ENCODE results near the gene IL22RA1. TPM values are rescaled to one million over a fixed set of nuclear protein-coding genes. Genes with fewer than 3 reads are reported as not detected.

Gene IL22RA1
- polyA plus RNA-seq, 1 donor from 2014 or later: not detected

- Histone ChIP-seq H3K4me2 (ENCODE audit: low read length) (no peak overlapping the region), H3K36me3 (ENCODE audit: insufficient read depth, low read length) (no peaks in the 10 kb centered on the region), H3K9ac (ENCODE audit: low read length) (no peak overlapping the region), H3K79me2 (replicated peaks; ENCODE audit: insufficient read depth, low read length) (no peaks in the 10 kb centered on the region), H2AFZ (ENCODE audit: low read depth, low read length) (no peak overlapping the region), H3K4me3 (ENCODE audit: low read length) (no peak overlapping the region), H3F3A (ENCODE audit: insufficient read depth, low read length, poor library complexity, severe bottlenecking) (no peaks in the 10 kb centered on the region), H3K9me2 (ENCODE audit: insufficient read depth, low read length) (no peaks in the 10 kb centered on the region), H3K9me3 (ENCODE audit: low read length) (no peaks in the 10 kb centered on the region), H3K27ac (ENCODE audit: low read length) (no peak overlapping the region), H4K20me1 (ENCODE audit: insufficient read depth) (no peaks in the 10 kb centered on the region), H3K27me3 (ENCODE audit: insufficient read depth, low read depth, low read length) (no peaks in the 10 kb centered on the region)
- TF ChIP-seq REST (IDR thresholded peaks at IDR 0.05; ENCODE audit: borderline replicate concordance) (no peak), SMC3 (conservative IDR thresholded peaks at IDR 0.05; ENCODE audit: poor library complexity) (no peak), POLR2AphosphoS5 (IDR thresholded peaks at IDR 0.05) (no peak), CTCF (IDR thresholded peaks at IDR 0.05; ENCODE audit: poor library complexity, severe bottlenecking) (no peak), EP300 (conservative IDR thresholded peaks at IDR 0.05; ENCODE audit: poor library complexity, severe bottlenecking) (no peak), EZH2 (IDR thresholded peaks at IDR 0.05; ENCODE audit: borderline replicate concordance, insufficient read depth, low read length, poor library complexity, severe bottlenecking) (no peak), TAF1 (IDR thresholded peaks at IDR 0.05; ENCODE audit: low read depth) (no peak), RAD21 (conservative IDR thresholded peaks at IDR 0.05) (no peak), MXI1 (conservative IDR thresholded peaks at IDR 0.05; ENCODE audit: poor library complexity, severe bottlenecking) (no peak)
Measured at GRCh38 chr1:24111262-24111995, 31.5 kb downstream of the IL22RA1 start.

- H3K9me3 ChIP-seq (ENCODE audit: low read length): no peaks in the 10 kb centered on the region
- H3F3A ChIP-seq (ENCODE audit: insufficient read depth, low read length, poor library complexity, severe bottlenecking): no peaks in the 10 kb centered on the region
- no peaks in the 10 kb centered on the region for H3K27me3 ChIP-seq (ENCODE audit: insufficient read depth, low read depth, low read length)
- no peak overlapping the region for H2AFZ ChIP-seq (ENCODE audit: low read depth, low read length)
- H4K20me1 ChIP-seq (ENCODE audit: insufficient read depth): no peaks in the 10 kb centered on the region
- no peak overlapping the region for H3K4me3 ChIP-seq (ENCODE audit: low read length)
- H3K9me2 ChIP-seq (ENCODE audit: insufficient read depth, low read length): no peaks in the 10 kb centered on the region
- no peak overlapping the region for H3K4me2 ChIP-seq (ENCODE audit: low read length)
- no peaks in the 10 kb centered on the region for H3K36me3 ChIP-seq (ENCODE audit: insufficient read depth, low read length)
- H3K9ac ChIP-seq (ENCODE audit: low read length): no peak overlapping the region
- H3K79me2 ChIP-seq (replicated peaks; ENCODE audit: insufficient read depth, low read length): no peaks in the 10 kb centered on the region
- TF ChIP-seq TAF1 (IDR thresholded peaks at IDR 0.05; ENCODE audit: low read depth) (no peak), RAD21 (conservative IDR thresholded peaks at IDR 0.05) (no peak), SMC3 (conservative IDR thresholded peaks at IDR 0.05; ENCODE audit: poor library complexity) (no peak), EP300 (conservative IDR thresholded peaks at IDR 0.05; ENCODE audit: poor library complexity, severe bottlenecking) (no peak), EZH2 (IDR thresholded peaks at IDR 0.05; ENCODE audit: borderline replicate concordance, insufficient read depth, low read length, poor library complexity, severe bottlenecking) (no peak), POLR2AphosphoS5 (IDR thresholded peaks at IDR 0.05) (no peak), MXI1 (conservative IDR thresholded peaks at IDR 0.05; ENCODE audit: poor library complexity, severe bottlenecking) (no peak), REST (IDR thresholded peaks at IDR 0.05; ENCODE audit: borderline replicate concordance) (no peak), CTCF (IDR thresholded peaks at IDR 0.05; ENCODE audit: poor library complexity, severe bottlenecking) (no peak)
- no peak overlapping the region for H3K27ac ChIP-seq (ENCODE audit: low read length)
Measured at GRCh38 chr1:24110642-24111261, 32.2 kb downstream of the IL22RA1 start.
